ENCODE results near the gene ACACA.

GRCh38 chr17:37305406-37305905, 101.2 kb downstream of the ACACA start:
- no peak for TF ChIP-seq SUZ12 (IDR thresholded peaks at IDR 0.05)
- no peak for TF ChIP-seq FOXA1 (IDR thresholded peaks at IDR 0.05)
- no peak for TF ChIP-seq SP1 (IDR thresholded peaks at IDR 0.05)
- TF ChIP-seq ARNT (IDR thresholded peaks at IDR 0.05) = no peak
- no peak for TF ChIP-seq ELF4 (IDR thresholded peaks at IDR 0.05)

Data from HEK293T (cell line).